GM19193 (cell line): Measurements from ENCODE around the gene PLAC1.

Experiments used
- POLR2A ChIP-seq: IDR thresholded peaks from 4 replicates; pipeline ENCODE4 v1.6.1; 2011; ENCODE audit not compliant: insufficient read depth, insufficient read length; ENCODE audit errors: extremely low read depth

Gene PLAC1

GRCh38 chrX:134677332-134677731 lies 19.1 kb upstream of the PLAC1 start:
- no peak for TF ChIP-seq POLR2A

DNA sequence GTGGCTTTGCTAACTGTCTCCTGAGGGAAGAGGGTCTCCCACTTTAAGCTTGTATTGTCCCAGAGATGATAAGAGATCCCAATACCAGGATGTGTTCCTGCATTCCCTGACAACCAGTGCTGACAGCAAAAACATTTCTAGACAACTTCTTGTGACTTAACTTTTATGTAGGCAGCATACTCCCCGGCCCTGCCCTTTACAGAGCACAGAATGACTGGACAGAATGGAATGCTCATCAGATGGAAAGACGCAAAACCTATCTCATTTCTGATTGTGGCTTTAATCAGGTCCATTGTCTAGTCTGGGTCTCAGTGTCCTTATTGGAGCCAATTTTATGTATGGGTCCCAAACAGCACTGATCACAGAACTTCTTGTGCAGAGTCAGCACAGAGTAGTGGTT lies 18.2 kb upstream of the PLAC1 start:
- TF ChIP-seq POLR2A = no peak

- TF ChIP-seq POLR2A = no peak
Measured at GRCh38 chrX:134673123-134673522, 14.9 kb upstream of the PLAC1 start.

DNA sequence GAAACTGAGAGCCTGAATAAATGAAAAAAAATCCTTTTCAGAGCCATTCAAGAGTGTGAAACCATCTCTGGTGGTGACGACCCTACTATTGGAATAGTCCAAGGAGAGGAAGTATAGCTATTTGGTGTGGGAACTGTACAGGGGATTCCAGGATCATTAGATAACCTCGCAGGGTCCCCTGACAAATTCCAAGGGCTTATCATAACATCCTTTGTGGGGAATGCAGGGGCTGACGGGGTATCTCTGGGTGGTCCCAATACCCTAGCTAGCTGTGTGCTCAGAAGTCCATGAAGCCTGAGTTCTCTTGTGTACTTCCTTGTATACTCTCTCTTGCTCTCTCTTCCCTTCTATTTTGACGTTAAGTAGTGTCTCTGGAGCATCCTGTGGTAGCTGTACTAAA lies 13.8 kb upstream of the PLAC1 start:
- no peak for TF ChIP-seq POLR2A

DNA sequence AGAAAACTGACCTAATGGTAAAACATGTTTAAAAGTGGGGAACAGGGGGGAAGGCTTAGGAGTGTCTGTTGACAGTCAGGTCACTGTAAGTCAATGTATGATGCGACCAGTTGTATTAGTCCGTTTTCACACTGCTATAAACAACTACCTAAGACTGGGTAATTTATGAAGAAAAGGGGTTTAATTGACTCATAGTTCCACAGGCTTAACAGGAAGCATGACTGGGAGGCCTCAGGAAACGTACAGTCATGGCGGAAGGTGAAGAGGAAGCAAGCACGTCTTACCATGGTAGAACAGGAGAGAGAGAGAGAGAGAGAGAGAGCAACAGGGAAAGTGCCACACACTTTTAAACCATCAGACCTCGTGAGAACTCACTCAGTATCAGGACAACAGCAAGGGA lies 13.0 kb upstream of the PLAC1 start:
- TF ChIP-seq POLR2A = no peak

DNA sequence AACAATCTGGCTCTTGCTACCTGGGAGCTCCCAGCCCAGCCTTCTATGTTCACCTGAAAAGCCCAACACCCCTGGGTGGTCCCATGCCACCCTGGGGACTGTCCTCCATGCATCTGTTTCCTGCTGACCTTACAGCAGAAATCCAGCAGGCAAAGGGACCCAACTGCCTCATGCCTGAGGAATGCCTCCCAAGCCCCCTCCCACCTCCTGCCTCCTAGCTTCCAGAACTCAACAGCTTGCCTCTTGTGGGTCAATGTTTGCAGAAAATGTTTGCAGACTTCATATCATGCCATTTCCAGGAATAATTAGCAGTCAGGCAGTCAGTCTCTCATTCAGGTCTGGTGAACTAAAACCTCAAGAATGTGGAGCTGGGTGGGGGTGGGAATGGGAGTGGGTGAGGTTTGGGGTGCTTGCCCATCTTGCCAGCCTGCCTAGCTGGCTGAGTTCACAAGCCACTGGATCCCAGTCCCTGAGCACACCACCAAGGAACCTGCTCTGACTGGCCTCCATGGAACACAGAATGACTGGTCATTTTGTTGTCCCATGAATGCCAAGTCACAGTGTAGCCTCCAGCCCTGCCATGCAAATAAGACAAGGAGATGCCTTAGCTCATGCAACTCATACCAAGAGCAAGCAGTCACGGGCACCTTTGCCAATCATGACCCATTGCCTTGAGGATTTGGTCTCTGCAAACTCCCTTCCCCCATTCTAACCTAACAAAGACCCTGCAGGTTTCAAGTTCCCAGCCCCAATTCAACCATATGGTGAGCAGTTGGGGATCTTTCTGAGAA lies 12.1 kb upstream of the PLAC1 start:
- TF ChIP-seq POLR2A = no peak

DNA sequence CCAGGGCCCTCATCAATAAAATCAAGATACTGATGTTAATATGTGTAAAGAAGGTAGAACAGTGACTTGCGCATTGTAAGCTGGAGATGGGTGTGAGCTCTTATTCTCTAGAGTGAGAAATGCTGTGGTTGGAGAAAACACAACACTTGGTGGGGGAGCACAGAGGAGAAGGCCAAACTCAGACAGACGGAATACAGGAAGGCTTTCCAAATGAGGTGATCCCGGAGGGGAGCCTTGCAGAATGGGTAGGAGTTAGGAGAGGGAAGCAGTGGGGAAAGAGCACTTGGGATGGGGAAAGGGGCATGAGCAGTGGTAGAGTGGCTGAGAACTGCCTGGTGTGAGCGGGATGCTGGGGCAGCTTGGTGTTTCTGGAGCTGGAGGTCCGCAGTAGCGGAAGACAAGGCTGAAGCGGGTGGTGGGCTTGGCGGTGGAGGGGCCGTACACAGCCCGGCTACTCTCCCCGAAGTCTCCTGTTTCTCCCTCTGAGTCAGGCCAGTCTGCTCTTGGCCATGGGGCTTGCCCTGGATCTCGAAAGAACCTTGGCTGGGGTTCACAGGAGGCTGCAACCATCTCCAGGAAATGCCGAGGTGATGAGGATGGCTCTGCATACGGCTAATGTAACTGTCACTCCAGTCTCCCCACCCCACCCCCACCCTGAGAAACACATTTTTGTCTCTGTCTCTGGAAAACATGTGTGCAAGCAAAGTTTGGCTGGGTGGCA lies 11.3 kb upstream of the PLAC1 start:
- no peak for TF ChIP-seq POLR2A

DNA sequence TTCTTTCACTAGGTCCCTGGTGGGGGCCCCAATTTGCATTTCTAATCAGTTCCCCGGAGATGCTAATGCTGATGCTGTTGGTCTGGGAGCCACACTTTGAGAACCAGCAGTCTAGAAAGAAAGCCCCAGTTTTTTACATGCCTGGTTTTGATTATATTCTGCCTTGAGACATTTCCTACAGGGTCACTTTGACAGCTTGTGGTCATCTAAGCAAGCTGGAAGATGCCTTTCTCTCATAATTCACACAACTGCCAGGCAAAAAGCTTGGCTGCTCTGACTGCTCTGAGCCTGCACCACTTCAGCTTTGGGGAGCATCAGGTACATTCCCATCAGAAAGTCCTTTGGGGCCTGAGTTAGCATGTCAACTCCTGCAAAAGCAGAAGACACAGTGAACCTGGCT lies 5.9 kb upstream of the PLAC1 start:
- TF ChIP-seq POLR2A = no peak

DNA sequence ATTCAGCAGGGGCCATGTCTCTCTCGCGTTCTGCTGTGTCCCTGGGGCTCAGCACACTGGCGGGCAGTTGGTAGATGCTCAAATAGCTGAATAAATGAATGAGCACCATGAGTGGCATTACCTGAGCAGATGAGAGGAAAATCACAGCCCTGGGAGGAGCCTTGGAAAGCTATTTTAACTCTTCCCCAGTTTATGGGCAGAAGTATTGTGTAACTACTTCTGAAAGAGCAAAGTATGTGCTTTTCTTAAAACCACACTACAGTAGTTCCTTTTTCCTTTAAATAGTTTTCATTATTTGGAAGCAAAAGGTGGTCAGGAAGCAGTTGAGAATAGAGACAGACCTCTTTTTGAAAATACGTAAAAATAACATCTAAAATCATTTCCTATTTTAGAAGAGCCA lies 3.0 kb upstream of the PLAC1 start:
- TF ChIP-seq POLR2A = no peak

- TF ChIP-seq POLR2A = no peak
Measured at GRCh38 chrX:134660627-134661026, 2.4 kb upstream of the PLAC1 start.

GRCh38 chrX:134659761-134660160 lies 1.5 kb upstream of the PLAC1 start:
- TF ChIP-seq POLR2A = no peak

DNA sequence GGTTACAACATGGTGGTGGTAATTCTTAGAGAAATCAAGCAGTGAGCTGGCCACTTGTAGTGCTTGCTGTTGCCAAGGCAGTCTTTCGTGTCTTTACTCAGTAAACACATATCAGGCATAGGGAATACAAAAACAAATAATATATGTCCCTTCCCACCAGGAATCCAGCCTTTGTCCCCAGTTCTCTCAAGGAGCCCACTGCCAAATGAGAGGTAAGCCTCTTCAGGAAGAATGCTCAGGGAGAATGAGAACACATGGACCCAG lies 421 bp upstream of the PLAC1 start:
- TF ChIP-seq POLR2A = no peak

- no peak for TF ChIP-seq POLR2A
Measured at GRCh38 chrX:134654398-134655012, 3.8 kb downstream of the PLAC1 start.

DNA sequence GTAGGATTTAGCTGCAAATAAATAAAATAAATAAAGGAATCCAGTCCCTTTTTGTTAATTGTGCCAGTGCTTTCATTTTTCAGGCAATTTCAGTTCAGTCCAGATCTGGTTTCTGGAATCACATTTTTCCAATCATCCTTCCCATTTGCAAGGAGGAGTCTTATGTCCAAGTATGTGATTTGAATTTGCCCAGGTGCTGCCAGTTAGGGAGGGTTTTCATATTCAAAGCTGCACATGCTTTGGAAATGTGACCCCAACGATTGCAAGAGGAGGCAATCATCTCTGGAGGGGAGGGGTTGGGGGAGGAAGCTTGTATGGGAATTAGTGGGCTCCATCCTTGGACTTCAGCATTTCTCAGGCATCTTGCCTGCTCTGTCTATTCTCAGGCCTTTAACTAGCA lies 4.4 kb downstream of the PLAC1 start:
- TF ChIP-seq POLR2A = no peak

DNA sequence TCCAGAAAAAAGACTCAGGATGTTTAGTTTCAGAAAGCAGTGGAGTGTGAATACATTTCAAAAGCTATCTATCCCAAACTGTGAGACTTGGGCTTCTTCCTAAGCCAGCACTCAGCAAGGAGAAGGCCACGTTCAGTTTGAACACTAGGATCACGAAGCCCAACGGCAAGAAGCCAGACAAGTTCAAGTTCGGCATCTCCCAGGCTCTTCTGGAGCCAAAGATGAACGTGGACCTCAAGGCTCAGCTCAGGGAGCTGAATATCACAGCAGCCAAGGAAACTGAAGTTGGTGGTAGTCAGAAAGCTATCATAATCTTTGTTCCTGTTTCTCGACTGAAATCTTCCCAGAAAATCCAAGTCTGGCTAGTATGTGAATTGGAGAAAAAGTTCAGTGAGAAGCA lies 7.6 kb downstream of the PLAC1 start:
- no peak for TF ChIP-seq POLR2A

- no peak for TF ChIP-seq POLR2A
Measured at GRCh38 chrX:134649770-134650169, 8.5 kb downstream of the PLAC1 start.

DNA sequence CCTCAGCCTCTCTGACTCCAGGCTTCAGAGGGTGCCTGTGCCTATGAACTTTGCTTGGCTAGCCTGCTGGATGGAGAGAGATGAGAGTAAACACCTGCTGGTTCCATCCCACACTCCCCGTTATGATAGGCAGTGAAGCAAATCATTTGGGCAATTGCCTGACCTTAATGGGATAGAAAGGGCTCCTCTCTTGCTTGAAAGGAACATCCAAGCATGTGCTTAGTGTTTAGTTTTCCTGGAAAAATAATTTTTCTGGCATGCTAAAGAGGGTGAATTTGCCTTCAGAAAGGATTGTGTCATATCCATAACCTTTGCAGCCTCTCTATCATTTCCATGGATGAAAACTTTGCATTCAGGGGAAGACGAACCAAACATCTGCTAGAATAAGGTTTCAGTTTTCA lies 10.8 kb downstream of the PLAC1 start:
- TF ChIP-seq POLR2A = no peak

DNA sequence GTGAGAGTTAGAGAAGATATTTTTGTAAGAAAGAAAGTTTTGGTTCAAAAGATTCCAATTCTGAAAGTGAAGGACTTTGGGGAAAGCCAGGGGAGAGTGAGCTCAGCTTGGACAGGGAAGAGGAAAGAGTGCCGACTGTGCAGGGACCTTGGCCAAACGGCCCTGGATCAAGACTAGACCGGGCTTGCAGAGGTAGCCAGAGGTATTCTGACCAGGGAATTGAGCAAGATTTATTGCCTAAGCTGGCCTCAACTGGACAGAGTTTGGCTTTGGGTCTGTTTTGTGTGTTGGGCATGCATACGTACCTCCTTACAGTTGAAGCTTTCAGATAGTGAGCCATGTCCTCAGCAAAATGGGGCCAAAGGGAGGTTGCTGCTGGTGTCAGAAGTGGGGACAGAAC lies 11.6 kb downstream of the PLAC1 start:
- TF ChIP-seq POLR2A = no peak
